Activated CD4-positive, alpha-beta memory T cell treated with anti-CD3 and anti-CD28 coated beads for 36 hours (primary cell): ENCODE results near the gene SHISA6. TPM values are rescaled to one million over a fixed set of nuclear protein-coding genes. Genes with fewer than 3 reads are reported as not detected.

Source experiments
- CTCF ChIA-PET: fragments of 350-600 bp; sonication (Branson Sonifier 250); formaldehyde crosslinking; loops from one replicate; lab custom pipeline; 2021; ENCODE audit warnings: antibody characterized with exemption, inconsistent platforms; lab: Charles Lee
- POLR2A ChIA-PET: fragments of 350-600 bp; sonication (Branson Sonifier 250); formaldehyde crosslinking; loops from one replicate; lab custom pipeline; 2021; ENCODE audit warnings: antibody characterized with exemption; lab: Charles Lee
- DNase-seq: peaks from one replicate; pipeline ENCODE4 v3.0.0-alpha.2; 2020
- H3K27ac Mint-ChIP-seq: one replicate; pipeline ENCODE4 v1.8.0; 2021; ENCODE audit warnings: mixed read lengths
- H3K27me3 Mint-ChIP-seq: one replicate; pipeline ENCODE4 v1.8.0; 2021; ENCODE audit warnings: mixed read lengths
- H3K36me3 Mint-ChIP-seq: one replicate; pipeline ENCODE4 v1.8.0; 2021; ENCODE audit warnings: mixed read lengths
- H3K4me1 Mint-ChIP-seq: one replicate; pipeline ENCODE4 v1.8.0; 2021; ENCODE audit warnings: low read depth, mixed read lengths
- H3K4me3 Mint-ChIP-seq: one replicate; pipeline ENCODE4 v1.8.0; 2021; ENCODE audit warnings: mild to moderate bottlenecking, mixed read lengths
- H3K9me3 Mint-ChIP-seq: one replicate; pipeline ENCODE4 v1.8.0; 2021; ENCODE audit warnings: mixed read lengths
- intact Hi-C: fragments of 100-400 bp; cut with micrococcal nuclease; formaldehyde crosslinking; loops from one replicate; pipeline ENCODE4 v1.15.1; 2023
- total RNA-seq, 2 experiments: library from RNA; stranded (reverse); gene quantifications; one replicate each; pipeline ENCODE4 v1.2.3, GENCODE V29; 2021

The SHISA6 gene
- total RNA-seq, 2 experiments from 2014 or later: not detected

GRCh38 chr17:11441004-11441403, 200.0 kb downstream of the SHISA6 start:
- Mint-ChIP-seq H3K4me3 (no peak overlapping the region), H3K27ac (no peak overlapping the region), H3K27me3 (no peaks in the 10 kb centered on the region), H3K9me3 (peaks cover 2% of the 10 kb centered on the region), H3K36me3 (no peaks in the 10 kb centered on the region), H3K4me1 (no peaks in the 10 kb centered on the region)
- intact Hi-C loops: no loop called here
- no peak for DNase-seq
- ChIA-PET CTCF (no interaction called here), POLR2A (no interaction called here)

GRCh38 chr17:11446316-11446715, 205.3 kb downstream of the SHISA6 start:
- intact Hi-C loops: no loop called here
- Mint-ChIP-seq H3K9me3 (peaks cover 10% of the 10 kb centered on the region), H3K27ac (no peak overlapping the region), H3K27me3 (no peaks in the 10 kb centered on the region), H3K4me1 (no peaks in the 10 kb centered on the region), H3K4me3 (no peak overlapping the region), H3K36me3 (no peaks in the 10 kb centered on the region)
- DNase-seq: no peak
- ChIA-PET CTCF (no interaction called here), POLR2A (no interaction called here)

GRCh38 chr17:11454096-11454495, 213.1 kb downstream of the SHISA6 start:
- H3K27me3 Mint-ChIP-seq: no peaks in the 10 kb centered on the region
- H3K27ac Mint-ChIP-seq: no peak overlapping the region
- DNase-seq: no peak
- ChIA-PET CTCF (no interaction called here), POLR2A (no interaction called here)
- intact Hi-C loops: no loop called here
- H3K36me3 Mint-ChIP-seq: no peaks in the 10 kb centered on the region
- H3K4me1 Mint-ChIP-seq: no peaks in the 10 kb centered on the region
- no peak overlapping the region for H3K4me3 Mint-ChIP-seq
- H3K9me3 Mint-ChIP-seq: peaks cover 8% of the 10 kb centered on the region

- no peak overlapping the region for H3K27ac Mint-ChIP-seq
- POLR2A ChIA-PET: no interaction called here
- no peaks in the 10 kb centered on the region for H3K36me3 Mint-ChIP-seq
- CTCF ChIA-PET: no interaction called here
- H3K4me1 Mint-ChIP-seq: no peaks in the 10 kb centered on the region
- no peaks in the 10 kb centered on the region for H3K27me3 Mint-ChIP-seq
- no peak overlapping the region for H3K4me3 Mint-ChIP-seq
- no peak for DNase-seq
- intact Hi-C loops: no loop called here
- peaks cover 4% of the 10 kb centered on the region for H3K9me3 Mint-ChIP-seq
Measured at GRCh38 chr17:11458279-11458678, 217.3 kb downstream of the SHISA6 start.

GRCh38 chr17:11459861-11460331, 218.9 kb downstream of the SHISA6 start:
- POLR2A ChIA-PET: no interaction called here

GRCh38 chr17:11461993-11462548, 221.1 kb downstream of the SHISA6 start:
- intact Hi-C loops: no loop called here
- H3K27ac Mint-ChIP-seq: no peak overlapping the region
- ChIA-PET POLR2A (no interaction called here), CTCF (no interaction called here)
- H3K27me3 Mint-ChIP-seq: no peaks in the 10 kb centered on the region
- no peak for DNase-seq
- H3K9me3 Mint-ChIP-seq: peaks cover 4% of the 10 kb centered on the region
- no peaks in the 10 kb centered on the region for H3K36me3 Mint-ChIP-seq
- H3K4me1 Mint-ChIP-seq: no peaks in the 10 kb centered on the region
- no peak overlapping the region for H3K4me3 Mint-ChIP-seq

More at GRCh38 chr17:11459861-11460331, 218.9 kb downstream of the SHISA6 start:
- H3K4me3 Mint-ChIP-seq: no peak overlapping the region
- H3K4me1 Mint-ChIP-seq: no peaks in the 10 kb centered on the region
- H3K27ac Mint-ChIP-seq: no peak overlapping the region
- intact Hi-C loops: no loop called here
- H3K9me3 Mint-ChIP-seq: peaks cover 4% of the 10 kb centered on the region
- no peak for DNase-seq
- CTCF ChIA-PET: no interaction called here
- H3K36me3 Mint-ChIP-seq: no peaks in the 10 kb centered on the region
- no peaks in the 10 kb centered on the region for H3K27me3 Mint-ChIP-seq

GRCh38 chr17:11467639-11468038, 226.6 kb downstream of the SHISA6 start:
- intact Hi-C loops: no loop called here
- CTCF ChIA-PET: no interaction called here

GRCh38 chr17:11485336-11486100, 244.5 kb downstream of the SHISA6 start:
- Mint-ChIP-seq H3K9me3 (no peaks in the 10 kb centered on the region), H3K4me1 (no peaks in the 10 kb centered on the region), H3K36me3 (no peaks in the 10 kb centered on the region), H3K27ac (no peak overlapping the region), H3K4me3 (no peak overlapping the region), H3K27me3 (no peaks in the 10 kb centered on the region)
- ChIA-PET POLR2A (no interaction called here), CTCF (no interaction called here)
- intact Hi-C loops: no loop called here
- DNase-seq: no peak

More at GRCh38 chr17:11467639-11468038, 226.6 kb downstream of the SHISA6 start:
- no peak for DNase-seq
- H3K27ac Mint-ChIP-seq: no peak overlapping the region
- H3K36me3 Mint-ChIP-seq: no peaks in the 10 kb centered on the region
- no peak overlapping the region for H3K4me3 Mint-ChIP-seq
- H3K4me1 Mint-ChIP-seq: no peaks in the 10 kb centered on the region
- POLR2A ChIA-PET: no interaction called here
- H3K9me3 Mint-ChIP-seq: peaks cover 13% of the 10 kb centered on the region
- no peaks in the 10 kb centered on the region for H3K27me3 Mint-ChIP-seq

GRCh38 chr17:11486101-11486867, 245.3 kb downstream of the SHISA6 start:
- CTCF ChIA-PET: no interaction called here
- DNase-seq: no peak
- intact Hi-C loops: no loop called here
- no peak overlapping the region for H3K27ac Mint-ChIP-seq
- no peaks in the 10 kb centered on the region for H3K4me1 Mint-ChIP-seq
- no peaks in the 10 kb centered on the region for H3K9me3 Mint-ChIP-seq
- no peaks in the 10 kb centered on the region for H3K27me3 Mint-ChIP-seq
- no peaks in the 10 kb centered on the region for H3K36me3 Mint-ChIP-seq
- POLR2A ChIA-PET: no interaction called here
- no peak overlapping the region for H3K4me3 Mint-ChIP-seq

- H3K27ac Mint-ChIP-seq: no peak overlapping the region
- no peak overlapping the region for H3K4me3 Mint-ChIP-seq
- no peaks in the 10 kb centered on the region for H3K36me3 Mint-ChIP-seq
- no peaks in the 10 kb centered on the region for H3K4me1 Mint-ChIP-seq
- intact Hi-C loops: no loop called here
- DNase-seq: no peak
- H3K9me3 Mint-ChIP-seq: no peaks in the 10 kb centered on the region
- POLR2A ChIA-PET: no interaction called here
- H3K27me3 Mint-ChIP-seq: no peaks in the 10 kb centered on the region
- CTCF ChIA-PET: no interaction called here
Measured at GRCh38 chr17:11486868-11487310, 245.9 kb downstream of the SHISA6 start.

- no peak overlapping the region for H3K4me3 Mint-ChIP-seq
- H3K36me3 Mint-ChIP-seq: no peaks in the 10 kb centered on the region
- intact Hi-C loops: no loop called here
- ChIA-PET CTCF (no interaction called here), POLR2A (no interaction called here)
- no peaks in the 10 kb centered on the region for H3K9me3 Mint-ChIP-seq
- no peaks in the 10 kb centered on the region for H3K4me1 Mint-ChIP-seq
- H3K27ac Mint-ChIP-seq: no peak overlapping the region
- H3K27me3 Mint-ChIP-seq: no peaks in the 10 kb centered on the region
- DNase-seq: no peak
Measured at GRCh38 chr17:11487469-11487868, 246.5 kb downstream of the SHISA6 start.

GRCh38 chr17:11488407-11488806, 247.4 kb downstream of the SHISA6 start:
- intact Hi-C loops: no loop called here
- Mint-ChIP-seq H3K9me3 (no peaks in the 10 kb centered on the region), H3K4me3 (no peak overlapping the region), H3K4me1 (no peaks in the 10 kb centered on the region), H3K27ac (no peak overlapping the region), H3K36me3 (no peaks in the 10 kb centered on the region), H3K27me3 (no peaks in the 10 kb centered on the region)
- ChIA-PET POLR2A (no interaction called here), CTCF (no interaction called here)
- no peak for DNase-seq
